ENCODE data around the gene FGD4. TPM values are rescaled to one million over a fixed set of nuclear protein-coding genes. Genes with fewer than 3 reads are reported as not detected.
"Not testable (repeated sequence)": the region's sequence is repeated elsewhere in the genome, so short reads cannot be mapped to it uniquely, and the experiment has no call there.

FGD4 gene
- total RNA-seq, 1 experiment from 2014 or later = 37.4 TPM

DNA sequence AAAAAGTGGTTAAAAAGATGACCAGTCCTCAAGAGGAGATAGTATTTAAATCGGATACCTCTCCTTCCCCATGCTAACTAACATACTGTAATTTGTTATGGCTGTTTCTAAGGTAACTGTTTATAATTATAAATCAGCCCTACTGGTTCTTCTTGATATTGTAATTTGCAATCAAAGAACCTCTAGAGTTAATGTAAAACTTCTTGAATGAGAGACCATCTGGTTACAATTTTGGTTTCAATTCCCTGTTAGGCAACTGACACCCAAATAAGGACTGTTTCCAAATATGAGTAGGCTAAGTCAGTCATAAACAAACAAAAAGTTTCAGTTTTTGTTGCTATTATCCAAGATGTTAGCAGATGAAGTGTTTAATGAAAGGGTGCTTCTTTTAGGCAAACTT is 159.5 kb downstream of the FGD4 start:
- Mint-ChIP-seq H3K27ac (ENCODE audit: unreplicated experiment) (no peak overlapping the region), H3K27me3 (ENCODE audit: unreplicated experiment) (no peaks in the 10 kb centered on the region), H3K4me3 (ENCODE audit: low read depth, unreplicated experiment) (no peak overlapping the region), H3K9me3 (ENCODE audit: low read depth, unreplicated experiment) (no peaks in the 10 kb centered on the region), H3K4me1 (ENCODE audit: low read depth, unreplicated experiment) (peaks cover 18% of the 10 kb centered on the region), H3K36me3 (ENCODE audit: insufficient read depth, unreplicated experiment) (peaks cover 11% of the 10 kb centered on the region)
- CTCF ChIA-PET = no interaction called here
- TF ChIP-seq, protein P1, sequence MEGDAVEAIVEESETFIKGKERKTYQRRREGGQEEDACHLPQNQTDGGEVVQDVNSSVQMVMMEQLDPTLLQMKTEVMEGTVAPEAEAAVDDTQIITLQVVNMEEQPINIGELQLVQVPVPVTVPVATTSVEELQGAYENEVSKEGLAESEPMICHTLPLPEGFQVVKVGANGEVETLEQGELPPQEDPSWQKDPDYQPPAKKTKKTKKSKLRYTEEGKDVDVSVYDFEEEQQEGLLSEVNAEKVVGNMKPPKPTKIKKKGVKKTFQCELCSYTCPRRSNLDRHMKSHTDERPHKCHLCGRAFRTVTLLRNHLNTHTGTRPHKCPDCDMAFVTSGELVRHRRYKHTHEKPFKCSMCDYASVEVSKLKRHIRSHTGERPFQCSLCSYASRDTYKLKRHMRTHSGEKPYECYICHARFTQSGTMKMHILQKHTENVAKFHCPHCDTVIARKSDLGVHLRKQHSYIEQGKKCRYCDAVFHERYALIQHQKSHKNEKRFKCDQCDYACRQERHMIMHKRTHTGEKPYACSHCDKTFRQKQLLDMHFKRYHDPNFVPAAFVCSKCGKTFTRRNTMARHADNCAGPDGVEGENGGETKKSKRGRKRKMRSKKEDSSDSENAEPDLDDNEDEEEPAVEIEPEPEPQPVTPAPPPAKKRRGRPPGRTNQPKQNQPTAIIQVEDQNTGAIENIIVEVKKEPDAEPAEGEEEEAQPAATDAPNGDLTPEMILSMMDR (IDR thresholded peaks at IDR 0.05; ENCODE audit: unreplicated experiment) = no peak
- intact Hi-C loops (cut with micrococcal nuclease; ENCODE audit: unreplicated experiment) = no loop called here
- no TSS peak for BruUV-seq (replicated peaks)
- no peak for DNase-seq

DNA sequence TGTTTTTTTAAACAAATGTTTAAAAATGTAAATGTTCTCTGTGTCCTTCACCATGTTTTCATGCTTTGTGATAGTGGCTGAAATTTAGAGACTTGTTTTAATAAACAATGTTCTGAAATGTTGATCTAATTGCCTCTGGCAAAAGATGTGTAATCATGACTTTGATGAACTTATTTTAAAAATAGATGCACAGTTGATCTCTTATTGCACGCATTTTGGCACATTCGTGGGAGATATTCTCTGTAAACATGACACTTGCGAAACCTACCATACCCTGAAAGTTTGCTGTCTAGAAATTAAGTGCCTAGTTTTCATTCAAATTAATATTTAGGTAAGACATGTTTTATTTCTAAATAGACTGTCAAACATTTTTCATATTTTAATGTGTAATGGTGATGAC is 160.1 kb downstream of the FGD4 start:
- TF ChIP-seq, protein P1 (IDR thresholded peaks at IDR 0.05; ENCODE audit: unreplicated experiment) = no peak
- H3K27me3 Mint-ChIP-seq (ENCODE audit: unreplicated experiment) = no peaks in the 10 kb centered on the region
- H3K36me3 Mint-ChIP-seq (ENCODE audit: insufficient read depth, unreplicated experiment) = peaks cover 14% of the 10 kb centered on the region
- no peak overlapping the region for H3K27ac Mint-ChIP-seq (ENCODE audit: unreplicated experiment)
- no peak overlapping the region for H3K4me3 Mint-ChIP-seq (ENCODE audit: low read depth, unreplicated experiment)
- no TSS peak for BruUV-seq (replicated peaks)
- intact Hi-C loops (cut with micrococcal nuclease; ENCODE audit: unreplicated experiment) = no loop called here
- peaks cover 22% of the 10 kb centered on the region for H3K4me1 Mint-ChIP-seq (ENCODE audit: low read depth, unreplicated experiment)
- H3K9me3 Mint-ChIP-seq (ENCODE audit: low read depth, unreplicated experiment) = no peaks in the 10 kb centered on the region
- DNase-seq = no peak
- CTCF ChIA-PET = no interaction called here

DNA sequence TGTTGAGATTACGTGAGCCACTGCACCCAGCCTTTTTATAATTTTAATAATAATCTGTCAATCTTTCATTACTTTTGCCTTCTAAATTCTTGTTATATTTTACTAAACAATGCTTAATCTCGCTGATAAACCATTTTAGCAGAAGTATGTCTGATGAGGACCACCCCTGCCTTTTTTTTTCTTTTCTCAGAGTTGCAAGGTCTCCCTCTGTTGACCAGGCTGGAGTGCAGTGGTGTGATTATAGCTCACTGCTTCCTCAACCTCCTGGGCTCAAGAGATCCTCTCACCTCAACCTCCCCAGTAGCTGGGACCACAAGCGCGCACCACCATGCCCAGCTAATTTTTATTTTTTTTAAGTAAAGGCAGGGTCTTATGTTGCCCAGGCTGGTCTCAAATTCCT is 161.2 kb downstream of the FGD4 start:
- Mint-ChIP-seq H3K4me1 (ENCODE audit: low read depth, unreplicated experiment) (peaks cover 18% of the 10 kb centered on the region), H3K36me3 (ENCODE audit: insufficient read depth, unreplicated experiment) (peaks cover 14% of the 10 kb centered on the region), H3K9me3 (ENCODE audit: low read depth, unreplicated experiment) (no peaks in the 10 kb centered on the region), H3K27ac (ENCODE audit: unreplicated experiment) (no peak overlapping the region), H3K27me3 (ENCODE audit: unreplicated experiment) (no peaks in the 10 kb centered on the region), H3K4me3 (ENCODE audit: low read depth, unreplicated experiment) (no peak overlapping the region)
- CTCF ChIA-PET = no interaction called here
- TF ChIP-seq, protein P1 (IDR thresholded peaks at IDR 0.05; ENCODE audit: unreplicated experiment) = no peak
- no peak for DNase-seq
- no TSS peak for BruUV-seq (replicated peaks)
- intact Hi-C loops (cut with micrococcal nuclease; ENCODE audit: unreplicated experiment) = no loop called here

DNA sequence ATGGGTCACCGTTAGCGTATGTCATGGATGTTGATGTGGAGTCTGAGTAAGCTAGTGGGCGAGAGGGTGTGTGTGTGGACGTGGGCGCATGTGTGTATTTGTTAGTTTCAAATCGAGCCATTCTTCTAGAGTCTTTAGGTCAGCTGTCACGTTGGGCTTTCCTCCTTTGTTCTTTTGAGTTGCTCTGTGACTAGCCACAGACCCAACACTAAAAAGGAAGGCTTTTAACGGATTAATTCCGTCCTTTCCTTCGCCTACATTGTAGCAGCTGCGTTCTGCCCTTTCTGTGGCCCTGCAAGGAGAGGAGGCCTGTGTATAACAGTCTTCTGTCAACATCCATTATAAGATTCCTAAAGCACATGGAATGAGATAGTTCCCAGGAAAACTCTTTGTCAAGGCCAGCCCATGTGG is 162.6 kb downstream of the FGD4 start:
- peaks cover 30% of the 10 kb centered on the region for H3K4me1 Mint-ChIP-seq (ENCODE audit: low read depth, unreplicated experiment)
- peaks cover 14% of the 10 kb centered on the region for H3K36me3 Mint-ChIP-seq (ENCODE audit: insufficient read depth, unreplicated experiment)
- no peak for DNase-seq
- TF ChIP-seq, protein P1 (IDR thresholded peaks at IDR 0.05; ENCODE audit: unreplicated experiment) = no peak
- H3K4me3 Mint-ChIP-seq (ENCODE audit: low read depth, unreplicated experiment) = no peak overlapping the region
- CTCF ChIA-PET = no interaction called here
- H3K9me3 Mint-ChIP-seq (ENCODE audit: low read depth, unreplicated experiment) = no peaks in the 10 kb centered on the region
- BruUV-seq (replicated peaks) = no TSS peak
- intact Hi-C loops (cut with micrococcal nuclease; ENCODE audit: unreplicated experiment) = no loop called here
- H3K27me3 Mint-ChIP-seq (ENCODE audit: unreplicated experiment) = no peaks in the 10 kb centered on the region
- H3K27ac Mint-ChIP-seq (ENCODE audit: unreplicated experiment) = peak overlapping the region; percentile 13

DNA sequence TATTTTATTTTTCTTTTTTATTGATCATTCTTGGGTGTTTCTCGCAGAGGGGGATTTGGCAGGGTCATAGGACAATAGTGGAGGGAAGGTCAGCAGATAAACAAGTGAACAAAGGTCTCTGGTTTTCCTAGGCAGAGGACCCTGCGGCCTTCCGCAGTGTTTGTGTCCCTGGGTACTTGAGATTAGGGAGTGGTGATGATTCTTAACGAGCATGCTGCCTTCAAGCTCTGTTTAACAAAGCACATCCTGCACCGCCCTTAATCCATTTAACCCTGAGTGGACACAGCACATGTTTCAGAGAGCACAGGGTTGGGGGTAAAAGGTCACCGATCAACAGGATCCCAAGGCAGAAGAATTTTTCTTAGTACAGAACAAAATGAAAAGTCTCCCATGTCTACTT is 163.1 kb downstream of the FGD4 start:
- H3K9me3 Mint-ChIP-seq (ENCODE audit: low read depth, unreplicated experiment); H3K4me3 Mint-ChIP-seq (ENCODE audit: low read depth, unreplicated experiment); H3K27ac Mint-ChIP-seq (ENCODE audit: unreplicated experiment); CTCF ChIA-PET; BruUV-seq (replicated peaks); DNase-seq; intact Hi-C loops (cut with micrococcal nuclease; ENCODE audit: unreplicated experiment); H3K27me3 Mint-ChIP-seq (ENCODE audit: unreplicated experiment): not testable (repeated sequence)
- Mint-ChIP-seq H3K4me1 (ENCODE audit: low read depth, unreplicated experiment) (peaks cover 35% of the 10 kb centered on the region), H3K36me3 (ENCODE audit: insufficient read depth, unreplicated experiment) (peaks cover 14% of the 10 kb centered on the region)
